ENCODE measurements around the gene TRAF1. TPM values are rescaled to one million over a fixed set of nuclear protein-coding genes. Genes with fewer than 3 reads are reported as not detected.
A peak's percentile ranks its signal among the peaks of the same experiment; 100 is the strongest.

Gene TRAF1
- total and polyA plus RNA-seq, 8 donors, result 1.3 to 8.1 (median 2.4) TPM

GRCh38 chr9:120918931-120919842, 7.4 kb downstream of the TRAF1 start:
- no peak for TF ChIP-seq CTCF (IDR thresholded peaks at IDR 0.05)
- Histone ChIP-seq H3K9me3 (no peaks in the 10 kb centered on the region), H3K36me3 (no peaks in the 10 kb centered on the region), H3K27me3 (no peaks in the 10 kb centered on the region), H3K4me1 (no peaks in the 10 kb centered on the region), H3K27ac (no peak overlapping the region), H3K4me3 (no peak overlapping the region)
- WGBS, 2 donors, result 80 to 89% methylated on average over 20 of the region's 20 CpGs
- FAIRE-seq, result no peak
- ATAC-seq, result no peak
- no peak for DNase-seq
- intact Hi-C loops (cut with DNase I), result no loop called here

- ATAC-seq, result no peak
- intact Hi-C loops (cut with DNase I), result no loop called here
- no peak for FAIRE-seq
Measured at GRCh38 chr9:120917929-120918762, 8.4 kb downstream of the TRAF1 start.

GRCh38 chr9:120916991-120917880, 9.4 kb downstream of the TRAF1 start:
- no peak overlapping the region for H3K4me3 ChIP-seq
- DNase-seq, result no peak
- intact Hi-C loops (cut with DNase I), result no loop called here
- no peak for TF ChIP-seq CTCF (IDR thresholded peaks at IDR 0.05)
- no peaks in the 10 kb centered on the region for H3K36me3 ChIP-seq
- no peaks in the 10 kb centered on the region for H3K4me1 ChIP-seq
- no peaks in the 10 kb centered on the region for H3K27me3 ChIP-seq
- no peak overlapping the region for H3K27ac ChIP-seq
- FAIRE-seq, result no peak
- no peaks in the 10 kb centered on the region for H3K9me3 ChIP-seq
- 88 to 93% methylated on average over 8 of the region's 8 CpGs for WGBS, 2 donors
- no peak for ATAC-seq

More at GRCh38 chr9:120917929-120918762, 8.4 kb downstream of the TRAF1 start:
- no peaks in the 10 kb centered on the region for H3K9me3 ChIP-seq
- H3K4me1 ChIP-seq, result no peaks in the 10 kb centered on the region
- DNase-seq, result no peak
- H3K36me3 ChIP-seq, result no peaks in the 10 kb centered on the region
- TF ChIP-seq CTCF (IDR thresholded peaks at IDR 0.05), result no peak
- WGBS, 2 donors, result 92 to 94% methylated on average over 4 of the region's 4 CpGs
- no peak overlapping the region for H3K4me3 ChIP-seq
- no peaks in the 10 kb centered on the region for H3K27me3 ChIP-seq
- H3K27ac ChIP-seq, result no peak overlapping the region

- Histone ChIP-seq H3K27ac (no peak overlapping the region), H3K36me3 (no peaks in the 10 kb centered on the region), H3K27me3 (no peaks in the 10 kb centered on the region), H3K4me3 (no peak overlapping the region), H3K4me1 (no peaks in the 10 kb centered on the region), H3K9me3 (no peaks in the 10 kb centered on the region)
- intact Hi-C loops (cut with DNase I), result no loop called here
- DNase-seq (no peak), ATAC-seq (peak in 3 of 4 donors; percentile 41 to 64 (median 50)), FAIRE-seq (no peak)
- WGBS, 2 donors, result 29 to 35% methylated on average over 3 of the region's 3 CpGs
- TF ChIP-seq CTCF (IDR thresholded peaks at IDR 0.05), result no peak
Measured at GRCh38 chr9:120916588-120916987, 10.0 kb downstream of the TRAF1 start.

Data from pancreas (tissue), 10 donors.